ENCODE measurements around the gene AMFR. TPM values are rescaled to one million over a fixed set of nuclear protein-coding genes. Genes with fewer than 3 reads are reported as not detected.

AMFR gene
- total RNA-seq, 2 donors from 2014 or later: 29.7 to 32.3 TPM

- ATAC-seq: no peak
- no peak for DNase-seq (ENCODE audit: low spot score in 2 of 2)
- Mint-ChIP-seq H3K9me3 (no peaks in the 10 kb centered on the region), H3K36me3 (no peaks in the 10 kb centered on the region), H3K27ac (peak overlapping the region in 1 of 2 donors; percentile 3)
Observed at GRCh38 chr16:56339431-56340195, 85.7 kb downstream of the AMFR start.

GRCh38 chr16:56338566-56339318 lies 86.6 kb downstream of the AMFR start:
- H3K27ac Mint-ChIP-seq: peak overlapping the region in 1 of 2 donors; percentile 22
- no peaks in the 10 kb centered on the region for H3K9me3 Mint-ChIP-seq
- DNase-seq (ENCODE audit: low spot score in 2 of 2): no peak
- H3K36me3 Mint-ChIP-seq: no peaks in the 10 kb centered on the region
- ATAC-seq: no peak

GRCh38 chr16:56337858-56338325 lies 87.5 kb downstream of the AMFR start:
- ATAC-seq: no peak

GRCh38 chr16:56337131-56337857 lies 88.1 kb downstream of the AMFR start:
- Mint-ChIP-seq H3K9me3 (no peaks in the 10 kb centered on the region), H3K27ac (no peak overlapping the region), H3K36me3 (no peaks in the 10 kb centered on the region)
- no peak for DNase-seq (ENCODE audit: low spot score in 2 of 2)
- no peak for ATAC-seq

More at GRCh38 chr16:56337858-56338325, 87.5 kb downstream of the AMFR start:
- Mint-ChIP-seq H3K27ac (no peak overlapping the region), H3K9me3 (no peaks in the 10 kb centered on the region), H3K36me3 (no peaks in the 10 kb centered on the region)
- no peak for DNase-seq (ENCODE audit: low spot score in 2 of 2)

- ATAC-seq (no peak), DNase-seq (ENCODE audit: low spot score in 2 of 2) (no peak)
- Mint-ChIP-seq H3K36me3 (no peaks in the 10 kb centered on the region), H3K9me3 (no peaks in the 10 kb centered on the region), H3K27ac (no peak overlapping the region)
Observed at GRCh38 chr16:56336711-56337110, 88.6 kb downstream of the AMFR start.

GRCh38 chr16:56336071-56336688 lies 89.2 kb downstream of the AMFR start:
- Mint-ChIP-seq H3K27ac (no peak overlapping the region), H3K36me3 (no peaks in the 10 kb centered on the region), H3K9me3 (no peaks in the 10 kb centered on the region)
- DNase-seq (ENCODE audit: low spot score in 2 of 2) (no peak), ATAC-seq (no peak)

- no peak for DNase-seq (ENCODE audit: low spot score in 2 of 2)
- Mint-ChIP-seq H3K36me3 (no peaks in the 10 kb centered on the region), H3K9me3 (no peaks in the 10 kb centered on the region), H3K27ac (peak overlapping the region; percentile 46 to 88)
- ATAC-seq: no peak
Observed at GRCh38 chr16:56334761-56335160, 90.6 kb downstream of the AMFR start.

- DNase-seq (ENCODE audit: low spot score in 2 of 2): no peak
- Mint-ChIP-seq H3K9me3 (no peaks in the 10 kb centered on the region), H3K36me3 (no peaks in the 10 kb centered on the region), H3K27ac (peak overlapping the region in 1 of 2 donors; percentile 31)
- ATAC-seq: peak in 1 of 2 donors; percentile 40
Observed at GRCh38 chr16:56332464-56333079, 92.8 kb downstream of the AMFR start.

GRCh38 chr16:56331915-56332314 lies 93.4 kb downstream of the AMFR start:
- Mint-ChIP-seq H3K9me3 (no peaks in the 10 kb centered on the region), H3K27ac (peak overlapping the region in 1 of 2 donors; percentile 31), H3K36me3 (no peaks in the 10 kb centered on the region)
- no peak for ATAC-seq
- DNase-seq (ENCODE audit: low spot score in 2 of 2): no peak

GRCh38 chr16:56331399-56331798 lies 93.9 kb downstream of the AMFR start:
- ATAC-seq (no peak), DNase-seq (ENCODE audit: low spot score in 2 of 2) (no peak)
- Mint-ChIP-seq H3K36me3 (no peaks in the 10 kb centered on the region), H3K9me3 (no peaks in the 10 kb centered on the region), H3K27ac (peak overlapping the region; percentile 14 to 16)

GRCh38 chr16:56330476-56330875 lies 94.9 kb downstream of the AMFR start:
- Mint-ChIP-seq H3K27ac (peak overlapping the region in 1 of 2 donors; percentile 15), H3K9me3 (no peaks in the 10 kb centered on the region), H3K36me3 (no peaks in the 10 kb centered on the region)
- DNase-seq (ENCODE audit: low spot score in 2 of 2) (no peak), ATAC-seq (no peak)

- DNase-seq (ENCODE audit: low spot score in 2 of 2) (no peak), ATAC-seq (no peak)
- H3K36me3 Mint-ChIP-seq: no peaks in the 10 kb centered on the region
- H3K27ac Mint-ChIP-seq: no peak overlapping the region
- H3K9me3 Mint-ChIP-seq: no peaks in the 10 kb centered on the region
Observed at GRCh38 chr16:56329887-56330286, 95.5 kb downstream of the AMFR start.

GRCh38 chr16:56328276-56329022 lies 96.9 kb downstream of the AMFR start:
- no peaks in the 10 kb centered on the region for H3K9me3 Mint-ChIP-seq
- no peak for DNase-seq (ENCODE audit: low spot score in 2 of 2)
- peak overlapping the region in 1 of 2 donors; percentile 34 for H3K27ac Mint-ChIP-seq
- H3K36me3 Mint-ChIP-seq: no peaks in the 10 kb centered on the region
- no peak for ATAC-seq

GRCh38 chr16:56327929-56328258 lies 97.5 kb downstream of the AMFR start:
- Mint-ChIP-seq H3K9me3 (no peaks in the 10 kb centered on the region), H3K36me3 (no peaks in the 10 kb centered on the region), H3K27ac (no peak overlapping the region)
- ATAC-seq (no peak), DNase-seq (ENCODE audit: low spot score in 2 of 2) (no peak)

GRCh38 chr16:56327071-56327928 lies 98.0 kb downstream of the AMFR start:
- Mint-ChIP-seq H3K36me3 (no peaks in the 10 kb centered on the region), H3K27ac (peak overlapping the region in 1 of 2 donors; percentile 5), H3K9me3 (no peaks in the 10 kb centered on the region)
- no peak for DNase-seq (ENCODE audit: low spot score in 2 of 2)
- no peak for ATAC-seq
